ENCODE data around the gene ALPK1. TPM values are rescaled to one million over a fixed set of nuclear protein-coding genes. Genes with fewer than 3 reads are reported as not detected.

ALPK1 gene
- total RNA-seq, 4 donors from 2014 or later = 1.8 to 12.6 (median 3.3) TPM

DNA sequence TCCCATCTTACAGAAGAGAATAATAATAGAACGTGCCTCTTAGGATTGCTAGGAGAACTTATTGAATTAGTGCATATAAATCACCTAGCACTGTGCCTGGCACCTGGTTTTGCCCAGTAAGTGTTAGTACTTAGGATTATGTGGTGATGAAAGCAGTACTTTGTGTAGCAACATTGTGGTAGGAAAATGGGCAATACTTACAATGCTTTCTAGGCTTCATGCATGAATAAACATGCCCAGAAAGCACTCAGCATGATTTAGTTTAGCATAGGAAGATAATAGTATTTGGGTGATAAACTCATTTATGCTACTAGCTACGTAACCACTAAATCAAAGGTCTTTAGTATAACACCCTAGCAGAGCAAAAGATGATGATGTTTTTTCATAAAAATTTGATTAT, 113.2 kb downstream of the ALPK1 start:
- ATAC-seq = no peak
- Histone ChIP-seq H3K27ac (no peak overlapping the region), H3K4me1 (no peaks in the 10 kb centered on the region), H3K9me3 (no peaks in the 10 kb centered on the region), H3K36me3 (no peaks in the 10 kb centered on the region), H3K4me3 (no peak overlapping the region), H3K27me3 (no peaks in the 10 kb centered on the region)
- intact Hi-C loops (cut with DNase I; ENCODE audit: low total_unique reads) (no loop called here), in situ Hi-C loops (cut with MboI; ENCODE audit: low sequenced_read_pairs in 4 of 4) (no loop called here)
- TF ChIP-seq, protein P1, sequence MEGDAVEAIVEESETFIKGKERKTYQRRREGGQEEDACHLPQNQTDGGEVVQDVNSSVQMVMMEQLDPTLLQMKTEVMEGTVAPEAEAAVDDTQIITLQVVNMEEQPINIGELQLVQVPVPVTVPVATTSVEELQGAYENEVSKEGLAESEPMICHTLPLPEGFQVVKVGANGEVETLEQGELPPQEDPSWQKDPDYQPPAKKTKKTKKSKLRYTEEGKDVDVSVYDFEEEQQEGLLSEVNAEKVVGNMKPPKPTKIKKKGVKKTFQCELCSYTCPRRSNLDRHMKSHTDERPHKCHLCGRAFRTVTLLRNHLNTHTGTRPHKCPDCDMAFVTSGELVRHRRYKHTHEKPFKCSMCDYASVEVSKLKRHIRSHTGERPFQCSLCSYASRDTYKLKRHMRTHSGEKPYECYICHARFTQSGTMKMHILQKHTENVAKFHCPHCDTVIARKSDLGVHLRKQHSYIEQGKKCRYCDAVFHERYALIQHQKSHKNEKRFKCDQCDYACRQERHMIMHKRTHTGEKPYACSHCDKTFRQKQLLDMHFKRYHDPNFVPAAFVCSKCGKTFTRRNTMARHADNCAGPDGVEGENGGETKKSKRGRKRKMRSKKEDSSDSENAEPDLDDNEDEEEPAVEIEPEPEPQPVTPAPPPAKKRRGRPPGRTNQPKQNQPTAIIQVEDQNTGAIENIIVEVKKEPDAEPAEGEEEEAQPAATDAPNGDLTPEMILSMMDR (IDR thresholded peaks at IDR 0.05 in 4 of 5, conservative IDR thresholded peaks at IDR 0.05 in 1 of 5) = no peak
- no peak for TF ChIP-seq POLR2A (IDR thresholded peaks at IDR 0.05)
- DNase-seq = no peak

DNA sequence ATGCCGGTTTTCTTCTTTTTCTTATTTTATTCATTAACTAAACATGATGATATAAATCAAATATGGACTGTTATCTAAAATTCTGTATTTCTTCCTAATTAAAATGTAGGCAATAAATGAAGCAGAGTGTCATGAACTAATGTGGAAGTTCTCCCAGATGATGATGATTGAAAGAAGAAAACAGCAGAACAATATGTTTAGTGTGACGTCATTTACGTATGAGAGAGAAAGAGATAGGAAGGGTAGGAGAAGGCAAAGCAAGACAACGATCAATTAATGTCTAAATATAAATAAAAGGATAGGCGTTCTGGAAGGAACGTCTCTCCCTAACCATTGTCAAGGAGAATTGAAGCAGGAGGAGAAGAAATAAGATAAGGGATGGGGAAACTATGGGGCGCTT, 113.6 kb downstream of the ALPK1 start:
- DNase-seq (no peak), ATAC-seq (no peak)
- no peak overlapping the region for H3K27ac ChIP-seq
- H3K36me3 ChIP-seq = no peaks in the 10 kb centered on the region
- TF ChIP-seq POLR2A (IDR thresholded peaks at IDR 0.05) = no peak
- TF ChIP-seq, protein P1 (IDR thresholded peaks at IDR 0.05 in 4 of 5, conservative IDR thresholded peaks at IDR 0.05 in 1 of 5) = no peak
- H3K4me1 ChIP-seq = no peaks in the 10 kb centered on the region
- intact Hi-C loops (cut with DNase I; ENCODE audit: low total_unique reads) = no loop called here
- in situ Hi-C loops (cut with MboI; ENCODE audit: low sequenced_read_pairs in 4 of 4) = no loop called here
- H3K9me3 ChIP-seq = no peaks in the 10 kb centered on the region
- no peak overlapping the region for H3K4me3 ChIP-seq
- H3K27me3 ChIP-seq = no peaks in the 10 kb centered on the region

DNA sequence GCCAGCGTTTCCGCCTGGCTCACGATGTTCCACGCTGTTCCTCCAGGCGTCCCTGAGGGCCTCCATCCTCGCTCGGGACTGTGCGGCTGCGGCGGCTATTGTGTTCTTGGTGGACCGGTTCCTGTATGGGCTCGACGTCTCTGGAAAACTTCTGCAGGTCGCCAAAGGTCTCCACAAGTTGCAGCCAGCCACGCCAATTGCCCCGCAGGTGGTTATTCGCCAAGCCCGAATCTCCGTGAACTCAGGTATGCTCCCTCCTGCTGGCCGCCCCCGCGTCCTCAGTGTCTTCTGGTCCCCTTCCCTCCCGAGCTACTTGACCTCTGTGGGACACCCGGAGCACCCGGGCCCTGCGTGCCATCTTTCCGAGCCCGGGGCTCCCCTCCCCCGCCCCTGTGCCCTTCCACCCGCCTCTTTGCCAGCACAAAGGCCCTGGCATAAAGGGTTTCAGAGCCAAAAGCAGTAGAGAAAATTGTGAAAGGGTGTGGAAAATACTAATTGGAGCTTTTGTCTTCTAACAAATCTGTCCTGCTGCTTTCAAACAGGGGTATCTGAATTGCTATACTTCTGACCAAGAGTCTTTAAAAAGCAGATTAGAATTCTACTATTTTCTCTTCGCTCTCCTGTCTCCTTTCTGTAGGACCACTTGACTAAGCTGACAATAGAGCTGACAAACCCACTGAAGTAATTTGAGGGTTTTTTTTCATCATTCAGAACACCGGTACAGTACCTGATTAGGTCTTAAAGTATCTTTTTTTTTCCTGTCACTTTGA, 114.8 kb downstream of the ALPK1 start:
- no peaks in the 10 kb centered on the region for H3K36me3 ChIP-seq
- intact Hi-C loops (cut with DNase I; ENCODE audit: low total_unique reads) (no loop called here), in situ Hi-C loops (cut with MboI; ENCODE audit: low sequenced_read_pairs in 4 of 4) (no loop called here)
- no peaks in the 10 kb centered on the region for H3K27me3 ChIP-seq
- H3K4me1 ChIP-seq = no peaks in the 10 kb centered on the region
- DNase-seq = no peak
- no peaks in the 10 kb centered on the region for H3K9me3 ChIP-seq
- no peak for ATAC-seq
- H3K4me3 ChIP-seq = no peak overlapping the region
- TF ChIP-seq, protein P1 (IDR thresholded peaks at IDR 0.05 in 4 of 5, conservative IDR thresholded peaks at IDR 0.05 in 1 of 5) = no peak
- no peak for TF ChIP-seq POLR2A (IDR thresholded peaks at IDR 0.05)
- no peak overlapping the region for H3K27ac ChIP-seq

DNA sequence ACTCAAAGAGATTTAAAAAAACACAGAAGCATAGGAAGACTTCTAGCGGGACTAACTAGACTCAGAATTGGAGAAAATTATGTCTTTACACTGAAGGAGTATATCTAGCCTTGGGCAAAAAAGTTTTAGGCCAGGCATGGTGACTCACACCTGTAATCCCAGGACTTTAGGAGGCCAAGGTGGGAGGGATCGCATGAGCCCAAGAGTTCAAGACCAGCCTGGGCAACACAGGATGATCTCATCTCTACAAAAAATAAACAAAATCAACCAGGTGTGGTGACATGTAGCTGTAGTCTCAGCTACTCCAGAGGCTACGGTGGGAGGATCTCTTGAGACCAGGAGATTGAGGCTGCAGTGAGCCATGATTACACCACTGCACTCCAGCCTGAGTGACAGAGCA, 119.3 kb downstream of the ALPK1 start:
- in situ Hi-C loops (cut with MboI; ENCODE audit: low sequenced_read_pairs in 4 of 4) = no loop called here

More for the DNA sequence above, 119.3 kb downstream of the ALPK1 start:
- H3K4me3 ChIP-seq = no peak overlapping the region
- ATAC-seq = no peak
- no peaks in the 10 kb centered on the region for H3K9me3 ChIP-seq
- no peaks in the 10 kb centered on the region for H3K4me1 ChIP-seq
- no peak overlapping the region for H3K27ac ChIP-seq
- no peak for TF ChIP-seq POLR2A (IDR thresholded peaks at IDR 0.05)
- TF ChIP-seq, protein P1 (IDR thresholded peaks at IDR 0.05 in 4 of 5, conservative IDR thresholded peaks at IDR 0.05 in 1 of 5) = no peak
- DNase-seq = no peak
- no peaks in the 10 kb centered on the region for H3K27me3 ChIP-seq
- intact Hi-C loops (cut with DNase I; ENCODE audit: low total_unique reads) = no loop called here
- H3K36me3 ChIP-seq = no peaks in the 10 kb centered on the region

All from gastrocnemius medialis (tissue), 4 donors.